Kidney (tissue), 14 donors: ENCODE measurements around the gene TMEM134. TPM values are rescaled to one million over a fixed set of nuclear protein-coding genes. Genes with fewer than 3 reads are reported as not detected.
A peak's percentile ranks its signal among the peaks of the same experiment; 100 is the strongest.
"Not testable (repeated sequence)": the region's sequence is repeated elsewhere in the genome, so short reads cannot be mapped to it uniquely, and the experiment has no call there.

Experiments
- DNase-seq, 5 donors: peaks; one replicate each; pipeline ENCODE4 v3.0.0-alpha.2; 2013 to 2020
- FAIRE-seq: peaks from 2 replicates; lab custom pipeline; 2012; peaks lifted over from hg19 to GRCh38; lab: Jason Lieb, UNC
- H3K27ac ChIP-seq, 2 donors: one replicate each; pipeline ENCODE4 v1.7.0; 2013; ENCODE audit warnings: low read depth in 2 of 2, low read length in 2 of 2, inconsistent platforms in 1 of 2
- H3K27me3 ChIP-seq: one replicate; pipeline ENCODE4 v1.7.1; 2013; ENCODE audit warnings: low read length, inconsistent platforms; ENCODE audit not compliant: control insufficient read depth, insufficient read depth
- H3K36me3 ChIP-seq, 3 donors: one replicate each; pipeline versions ENCODE4 v1.7.0 to v1.7.1; 2013; ENCODE audit warnings: low read length in 3 of 3, control low read depth in 1 of 3, inconsistent platforms in 1 of 3; ENCODE audit not compliant: insufficient read depth in 3 of 3, control insufficient read depth in 2 of 3
- H3K4me1 ChIP-seq, 3 donors: one replicate each; pipeline versions ENCODE4 v1.7.0 to v1.7.1; 2013; ENCODE audit warnings: low read length in 3 of 3, inconsistent platforms in 1 of 3, low read depth in 1 of 3; ENCODE audit not compliant: control insufficient read depth in 2 of 3, insufficient read depth in 2 of 3
- H3K4me3 ChIP-seq, 3 donors: one replicate each; pipeline versions ENCODE4 v1.7.0 to v1.8.1; 2013; ENCODE audit warnings: low read length in 3 of 3, control low read depth in 1 of 3, inconsistent platforms in 1 of 3
- H3K9ac ChIP-seq, 3 donors: one replicate each; pipeline versions ENCODE4 v1.7.0 to v1.7.1; 2013; ENCODE audit warnings: low read length in 3 of 3, control low read depth in 1 of 3, inconsistent platforms in 1 of 3
- H3K9me3 ChIP-seq, 3 donors: one replicate each; pipeline versions ENCODE4 v1.7.0 to v1.7.1; 2013; ENCODE audit warnings: low read length in 3 of 3, control low read depth in 1 of 3, inconsistent platforms in 1 of 3; ENCODE audit not compliant: control insufficient read depth in 2 of 3, insufficient read depth in 1 of 3
- CTCF ChIP-seq: IDR thresholded peaks from 3 replicates; pipeline ENCODE4 v1.5.1; 2012; ENCODE audit warnings: mild to moderate bottlenecking, moderate library complexity, borderline replicate concordance; ENCODE audit not compliant: insufficient read depth; ENCODE audit errors: extremely low read depth
- intact Hi-C: fragments of 100-400 bp; cut with DNase I; formaldehyde crosslinking; loops from one replicate; pipeline ENCODE4 v1.11.1; 2022
- polyA plus RNA-seq: library from polyadenylated mRNA; stranded (reverse); fragments of 350-450 nt; fragmentation: Illumina TruSeq; extraction: RNeasy Lipid Tissue Mini Kit (QIAGEN cat#74804); gene quantifications from one replicate; pipeline ENCODE4 v1.2.3, GENCODE V29; 2014; ENCODE audit warnings: low read depth, low replicate concordance; ENCODE audit not compliant: insufficient read depth
- total RNA-seq: library from RNA; stranded (reverse); fragmentation: NEBNext Ultra II Directional; extraction: Animal tissue kit (Norgen Biotek cat#: 25700); gene quantifications from one replicate; pipeline ENCODE4 v1.2.1, GENCODE V29; 2021
- donor health status: control.
- donor health status: control.
- donor health status: control.
- donor health status: control.
- donor health status: control.
- donor health status: DM: yes; HTN: yes; CAD: no.
- donor health status: Normal renal cell carcinoma (clear cell type).

Gene TMEM134
- total and polyA plus RNA-seq, 2 donors from 2014 or later = 65.5 to 127 TPM

- peak overlapping the region in 1 of 3 donors; percentile 97 for H3K4me3 ChIP-seq
- DNase-seq (no peak), FAIRE-seq (no peak)
- H3K36me3 ChIP-seq = peaks cover 0 to 9% (median 6%) of the 10 kb centered on the region in 3 donors
- no peak overlapping the region for H3K27ac ChIP-seq
- H3K27me3 ChIP-seq = no peaks in the 10 kb centered on the region
- H3K4me1 ChIP-seq = peaks cover 0 to 7% (median 4%) of the 10 kb centered on the region in 3 donors
- H3K9me3 ChIP-seq = no peaks in the 10 kb centered on the region
- TF ChIP-seq CTCF = no peak
- H3K9ac ChIP-seq = peak overlapping the region in 1 of 3 donors; percentile 20
- intact Hi-C loops = no loop called here
Observed at GRCh38 chr11:67429722-67430121, 39.3 kb downstream of the TMEM134 start.

- Histone ChIP-seq H3K9ac (peak overlapping the region; percentile 67 to 95 (median 92)), H3K36me3 (peaks cover 0 to 9% (median 6%) of the 10 kb centered on the region in 3 donors), H3K27me3 (no peaks in the 10 kb centered on the region), H3K4me3 (peak overlapping the region; percentile 95 to 98 (median 97)), H3K9me3 (no peaks in the 10 kb centered on the region), H3K27ac (no peak overlapping the region), H3K4me1 (peaks cover 0 to 7% (median 4%) of the 10 kb centered on the region in 3 donors)
- no peak for DNase-seq
- TF ChIP-seq CTCF = no peak
- FAIRE-seq = no peak
- intact Hi-C loops = no loop called here
Observed at GRCh38 chr11:67429038-67429668, 39.9 kb downstream of the TMEM134 start.

GRCh38 chr11:67428052-67429001 is 40.7 kb downstream of the TMEM134 start, which contains the start of gene RPS6KB2:
Gene RPS6KB2 (plus strand): TSS chr11:67428494. CDS start chr11:67428546, 52 bp downstream.
- no peaks in the 10 kb centered on the region for H3K27me3 ChIP-seq
- intact Hi-C loops = no loop called here
- DNase-seq = peak; percentile 99
- peak within 1 kb of the TSS; percentile 95 to 98 (median 97) for H3K4me3 ChIP-seq
- H3K9me3 ChIP-seq = no peaks in the 10 kb centered on the region
- TF ChIP-seq CTCF = peak; percentile 1
- H3K36me3 ChIP-seq = peaks cover 0 to 7% (median 3%) of the 10 kb centered on the region in 3 donors
- no peak for FAIRE-seq
- H3K9ac ChIP-seq = peak within 1 kb of the TSS; percentile 92 to 95 (median 94)
- H3K4me1 ChIP-seq = peaks cover 0 to 7% (median 4%) of the 10 kb centered on the region in 3 donors
- peak within 1 kb of the TSS; percentile 64 to 66 for H3K27ac ChIP-seq

GRCh38 chr11:67427364-67427859 is 41.6 kb downstream of the TMEM134 start:
- H3K27me3 ChIP-seq, intact Hi-C loops, H3K36me3 ChIP-seq, H3K9me3 ChIP-seq, FAIRE-seq, DNase-seq, H3K4me1 ChIP-seq: not testable (repeated sequence)
- Histone ChIP-seq H3K27ac (peak overlapping the region in 1 of 2 donors; percentile 64), H3K9ac (peak overlapping the region; percentile 20 to 94 (median 92)), H3K4me3 (peak overlapping the region; percentile 95 to 98 (median 97))
